ENCODE results near the gene SNAI1. TPM values are rescaled to one million over a fixed set of nuclear protein-coding genes. Genes with fewer than 3 reads are reported as not detected.
A peak's percentile ranks its signal among the peaks of the same experiment; 100 is the strongest.

Gene SNAI1
- total and polyA plus RNA-seq, 2 experiments from 2014 or later, result 7.6 to 13.4 TPM

DNA sequence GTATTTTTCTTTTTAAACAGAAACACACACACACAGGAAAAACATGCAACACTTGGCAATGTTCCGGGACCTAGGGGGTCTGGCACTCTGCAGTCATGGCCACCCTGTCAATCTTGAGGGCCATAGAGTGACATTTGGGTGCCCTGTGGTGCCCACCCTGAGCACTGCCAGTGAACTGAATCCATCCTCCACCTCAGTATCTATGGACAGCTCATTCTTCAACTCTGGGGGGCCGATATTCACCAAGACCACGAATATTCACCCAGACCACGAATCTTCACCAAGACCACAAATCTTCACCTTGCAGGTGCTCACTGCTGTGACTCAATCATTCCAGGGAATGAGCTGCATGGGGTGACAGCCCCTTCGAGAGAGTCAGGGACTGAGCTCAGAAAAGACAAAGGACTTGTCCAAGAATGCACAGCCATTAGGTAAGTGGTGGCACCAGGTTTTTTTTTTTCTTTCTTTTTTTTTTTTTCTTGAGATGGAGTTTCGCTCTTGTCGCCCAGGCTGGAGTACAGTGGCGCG, 19.1 kb downstream of the SNAI1 start:
- Histone ChIP-seq H3K4me3 (no peak overlapping the region), H3K4me1 (ENCODE audit: insufficient read depth) (peaks cover 10% of the 10 kb centered on the region), H3K9me3 (ENCODE audit: low read depth) (no peaks in the 10 kb centered on the region), H3F3A (ENCODE audit: insufficient read depth) (no peaks in the 10 kb centered on the region), H3K4me2 (ENCODE audit: unreplicated experiment) (no peak overlapping the region), H3K9me2 (ENCODE audit: insufficient read depth) (no peaks in the 10 kb centered on the region), H3K27ac (no peak overlapping the region), H3K79me2 (ENCODE audit: insufficient read depth) (no peaks in the 10 kb centered on the region), H3K9ac (no peak overlapping the region), H3K36me3 (ENCODE audit: low read depth) (no peaks in the 10 kb centered on the region), H2AFZ (no peak overlapping the region), H4K20me1 (ENCODE audit: insufficient read depth) (no peaks in the 10 kb centered on the region), H3K27me3 (replicated peaks; ENCODE audit: insufficient read depth) (no peaks in the 10 kb centered on the region)
- 87 to 88% methylated on average over 9 of the region's 9 CpGs for WGBS, 2 experiments (ENCODE audit: low coverage in 1 of 2, low lambda C conversion rate in 2 of 2, missing lambda C conversion rate in 2 of 2)
- no peak for DNase-seq
- TF ChIP-seq EZH2 (IDR thresholded peaks at IDR 0.05; ENCODE audit: insufficient read depth, poor library complexity, severe bottlenecking) (no peak), EZH2phosphoT487 (IDR thresholded peaks at IDR 0.05; ENCODE audit: insufficient read depth, low read depth) (no peak)
- in situ Hi-C loops (cut with MboI), result no loop called here

DNA sequence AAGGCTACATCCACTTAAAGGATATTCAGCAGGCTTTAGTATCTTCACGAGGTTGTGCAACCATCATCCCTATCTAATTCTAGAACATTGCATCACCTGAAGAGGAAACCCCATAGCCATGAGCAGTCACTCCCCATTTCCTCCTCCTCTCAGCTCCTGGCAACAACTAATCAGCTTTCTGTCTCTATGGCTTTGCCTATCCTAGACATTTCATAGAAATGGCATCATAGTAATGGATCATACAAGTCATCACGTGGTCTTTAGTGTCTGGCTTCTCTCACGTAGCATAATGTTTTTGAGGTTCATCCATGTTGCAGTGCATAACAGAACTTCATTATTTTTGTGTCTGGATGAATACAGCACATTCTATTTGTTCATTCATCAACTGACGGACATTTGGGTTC, 20.5 kb downstream of the SNAI1 start:
- TF ChIP-seq EZH2phosphoT487 (IDR thresholded peaks at IDR 0.05; ENCODE audit: insufficient read depth, low read depth) (no peak), EZH2 (IDR thresholded peaks at IDR 0.05; ENCODE audit: insufficient read depth, poor library complexity, severe bottlenecking) (no peak)
- in situ Hi-C loops (cut with MboI), result no loop called here
- WGBS, 2 experiments (ENCODE audit: low coverage in 1 of 2, low lambda C conversion rate in 2 of 2, missing lambda C conversion rate in 2 of 2), result 29 to 34% methylated on average over 4 of the region's 4 CpGs

DNA sequence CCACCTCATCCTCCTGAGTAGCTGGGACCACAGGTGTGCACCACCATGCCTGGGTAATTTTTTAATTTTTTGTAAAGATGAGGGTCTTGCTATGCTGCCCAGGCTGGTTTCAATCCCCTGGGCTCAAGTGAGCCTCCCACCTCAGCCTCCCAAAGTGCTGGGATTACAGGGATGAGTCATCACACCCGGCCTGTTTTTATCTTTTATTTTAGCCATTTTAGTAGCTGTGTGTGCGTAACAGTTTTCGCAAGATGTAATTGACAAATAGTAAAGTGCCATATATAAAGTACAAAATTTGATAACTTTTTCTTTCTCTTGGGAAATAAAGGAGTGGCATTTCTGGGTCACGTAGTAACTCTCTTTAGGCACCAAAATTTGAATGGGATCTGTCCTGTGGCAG, 21.4 kb downstream of the SNAI1 start:
- Histone ChIP-seq H3K4me3 (no peak overlapping the region), H3K9ac (no peak overlapping the region)

More for the DNA sequence above, 20.5 kb downstream of the SNAI1 start:
- H3F3A ChIP-seq (ENCODE audit: insufficient read depth), result no peaks in the 10 kb centered on the region
- H3K4me1 ChIP-seq (ENCODE audit: insufficient read depth), result peaks cover 10% of the 10 kb centered on the region
- H3K9me3 ChIP-seq (ENCODE audit: low read depth), result no peaks in the 10 kb centered on the region
- H3K9me2 ChIP-seq (ENCODE audit: insufficient read depth), result no peaks in the 10 kb centered on the region
- H3K27me3 ChIP-seq (replicated peaks; ENCODE audit: insufficient read depth), result no peaks in the 10 kb centered on the region
- H3K4me3 ChIP-seq, result no peak overlapping the region
- no peaks in the 10 kb centered on the region for H4K20me1 ChIP-seq (ENCODE audit: insufficient read depth)
- no peaks in the 10 kb centered on the region for H3K36me3 ChIP-seq (ENCODE audit: low read depth)
- DNase-seq, result peak; percentile 92
- H3K4me2 ChIP-seq (ENCODE audit: unreplicated experiment), result no peak overlapping the region
- no peak overlapping the region for H2AFZ ChIP-seq
- H3K79me2 ChIP-seq (ENCODE audit: insufficient read depth), result no peaks in the 10 kb centered on the region
- peak overlapping the region; percentile 43 for H3K27ac ChIP-seq
- H3K9ac ChIP-seq, result no peak overlapping the region

DNA sequence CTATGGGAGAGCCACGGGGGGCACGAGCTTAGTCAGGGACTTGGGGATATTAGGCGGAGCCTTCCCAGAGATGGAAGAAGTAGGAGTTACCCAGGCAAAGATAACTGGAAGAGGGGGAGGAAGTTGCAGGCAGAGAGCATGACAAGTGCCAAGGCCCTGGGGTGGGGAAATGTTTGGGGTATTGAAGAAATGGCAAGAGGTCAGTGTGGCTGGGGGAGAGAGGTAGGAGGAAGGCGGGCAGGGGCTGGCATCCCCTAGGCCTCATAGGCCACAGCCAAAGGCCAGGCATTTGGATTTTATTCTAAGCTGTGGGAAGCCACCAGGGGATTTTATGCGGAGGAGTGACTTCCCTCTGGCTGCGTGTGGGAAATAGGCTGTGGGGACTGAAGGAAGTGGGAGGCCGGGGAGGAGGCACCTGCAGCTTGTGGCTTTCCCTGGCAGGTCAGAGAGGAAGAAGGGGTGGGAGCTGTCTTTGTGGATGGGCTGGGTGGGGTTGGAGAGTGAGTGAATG, 22.7 kb downstream of the SNAI1 start:
- WGBS, 2 experiments (ENCODE audit: low coverage in 1 of 2, low lambda C conversion rate in 2 of 2, missing lambda C conversion rate in 2 of 2), result 77 to 81% methylated on average over 7 of the region's 7 CpGs
- Histone ChIP-seq H3K4me1 (ENCODE audit: insufficient read depth) (peaks cover 10% of the 10 kb centered on the region), H3K9ac (no peak overlapping the region), H3K4me2 (ENCODE audit: unreplicated experiment) (no peak overlapping the region), H3K27me3 (replicated peaks; ENCODE audit: insufficient read depth) (no peaks in the 10 kb centered on the region), H3K4me3 (no peak overlapping the region), H3K9me3 (ENCODE audit: low read depth) (no peaks in the 10 kb centered on the region), H3K79me2 (ENCODE audit: insufficient read depth) (no peaks in the 10 kb centered on the region), H3F3A (ENCODE audit: insufficient read depth) (no peaks in the 10 kb centered on the region), H4K20me1 (ENCODE audit: insufficient read depth) (no peaks in the 10 kb centered on the region), H3K36me3 (ENCODE audit: low read depth) (no peaks in the 10 kb centered on the region), H3K27ac (no peak overlapping the region), H2AFZ (no peak overlapping the region), H3K9me2 (ENCODE audit: insufficient read depth) (no peaks in the 10 kb centered on the region)
- no peak for DNase-seq
- in situ Hi-C loops (cut with MboI), result no loop called here
- TF ChIP-seq EZH2phosphoT487 (IDR thresholded peaks at IDR 0.05; ENCODE audit: insufficient read depth, low read depth), result no peak
- TF ChIP-seq EZH2 (IDR thresholded peaks at IDR 0.05; ENCODE audit: insufficient read depth, poor library complexity, severe bottlenecking), result no peak

More for the DNA sequence above, 21.4 kb downstream of the SNAI1 start:
- TF ChIP-seq EZH2phosphoT487 (IDR thresholded peaks at IDR 0.05; ENCODE audit: insufficient read depth, low read depth) (no peak), EZH2 (IDR thresholded peaks at IDR 0.05; ENCODE audit: insufficient read depth, poor library complexity, severe bottlenecking) (no peak)
- in situ Hi-C loops (cut with MboI), result no loop called here
- Histone ChIP-seq H3K4me1 (ENCODE audit: insufficient read depth) (peaks cover 10% of the 10 kb centered on the region), H3F3A (ENCODE audit: insufficient read depth) (no peaks in the 10 kb centered on the region), H3K27ac (no peak overlapping the region), H4K20me1 (ENCODE audit: insufficient read depth) (no peaks in the 10 kb centered on the region), H3K4me2 (ENCODE audit: unreplicated experiment) (no peak overlapping the region), H3K27me3 (replicated peaks; ENCODE audit: insufficient read depth) (no peaks in the 10 kb centered on the region), H3K79me2 (ENCODE audit: insufficient read depth) (no peaks in the 10 kb centered on the region), H3K9me2 (ENCODE audit: insufficient read depth) (no peaks in the 10 kb centered on the region), H3K36me3 (ENCODE audit: low read depth) (no peaks in the 10 kb centered on the region), H3K9me3 (ENCODE audit: low read depth) (no peaks in the 10 kb centered on the region), H2AFZ (no peak overlapping the region)
- WGBS, 2 experiments (ENCODE audit: low coverage in 1 of 2, low lambda C conversion rate in 2 of 2, missing lambda C conversion rate in 2 of 2), result 87 to 88% methylated on average over 4 of the region's 4 CpGs
- DNase-seq, result no peak

Data from GM23248 (cell line).